ENCODE data around the gene FZD7. TPM values are rescaled to one million over a fixed set of nuclear protein-coding genes. Genes with fewer than 3 reads are reported as not detected.

Gene FZD7
- total and polyA plus RNA-seq, 7 donors = 0.23 to 51.2 (median 37.9) TPM

GRCh38 chr2:201996679-201997314, 36.9 kb upstream of the FZD7 start:
- intact Hi-C loops (cut with DNase I) = no loop called here
- Histone ChIP-seq H3K27me3 (no peaks in the 10 kb centered on the region), H3K4me1 (no peaks in the 10 kb centered on the region), H3K9me3 (no peaks in the 10 kb centered on the region), H3K4me3 (no peak overlapping the region), H3K36me3 (no peaks in the 10 kb centered on the region), H3K27ac (no peak overlapping the region)
- WGBS, 2 donors = 31 to 44% methylated on average over 8 of the region's 8 CpGs
- no peak for DNase-seq
- no peak for TF ChIP-seq CTCF (IDR thresholded peaks at IDR 0.05)
- TF ChIP-seq EP300 (IDR thresholded peaks at IDR 0.05) = no peak
- no peak for TF ChIP-seq POLR2A (IDR thresholded peaks at IDR 0.05)
- TF ChIP-seq POLR2AphosphoS5 (IDR thresholded peaks at IDR 0.05) = no peak

GRCh38 chr2:201999279-201999678, 34.4 kb upstream of the FZD7 start:
- 89 to 90% methylated on average over 7 of the region's 7 CpGs for WGBS, 2 donors
- TF ChIP-seq POLR2AphosphoS5 (IDR thresholded peaks at IDR 0.05) = no peak
- no peak for TF ChIP-seq POLR2A (IDR thresholded peaks at IDR 0.05)
- H3K4me3 ChIP-seq = no peak overlapping the region
- intact Hi-C loops (cut with DNase I) = no loop called here
- H3K27ac ChIP-seq = no peak overlapping the region
- no peaks in the 10 kb centered on the region for H3K36me3 ChIP-seq
- H3K4me1 ChIP-seq = no peaks in the 10 kb centered on the region
- DNase-seq = no peak
- H3K9me3 ChIP-seq = no peaks in the 10 kb centered on the region
- H3K27me3 ChIP-seq = no peaks in the 10 kb centered on the region

- no peak overlapping the region for H3K27ac ChIP-seq
- WGBS, 2 donors = 90% methylated on average over 2 of the region's 2 CpGs
- no peaks in the 10 kb centered on the region for H3K36me3 ChIP-seq
- no peak overlapping the region for H3K4me3 ChIP-seq
- TF ChIP-seq EP300 (IDR thresholded peaks at IDR 0.05) (no peak), POLR2AphosphoS5 (IDR thresholded peaks at IDR 0.05) (no peak), CTCF (IDR thresholded peaks at IDR 0.05) (no peak), POLR2A (IDR thresholded peaks at IDR 0.05) (no peak)
- no peak for DNase-seq
- H3K9me3 ChIP-seq = no peaks in the 10 kb centered on the region
- H3K4me1 ChIP-seq = no peaks in the 10 kb centered on the region
- intact Hi-C loops (cut with DNase I) = no loop called here
- H3K27me3 ChIP-seq = no peaks in the 10 kb centered on the region
Measured at GRCh38 chr2:202001826-202002225, 31.8 kb upstream of the FZD7 start.

GRCh38 chr2:202002381-202002780, 31.3 kb upstream of the FZD7 start:
- no peak for DNase-seq
- 92 to 95% methylated on average over 6 of the region's 6 CpGs for WGBS, 2 donors
- Histone ChIP-seq H3K4me3 (no peak overlapping the region), H3K4me1 (no peaks in the 10 kb centered on the region), H3K27ac (no peak overlapping the region), H3K27me3 (no peaks in the 10 kb centered on the region), H3K9me3 (no peaks in the 10 kb centered on the region), H3K36me3 (no peaks in the 10 kb centered on the region)
- TF ChIP-seq POLR2AphosphoS5 (IDR thresholded peaks at IDR 0.05) = no peak
- intact Hi-C loops (cut with DNase I) = no loop called here

GRCh38 chr2:202005272-202005887, 28.3 kb upstream of the FZD7 start:
- intact Hi-C loops (cut with DNase I) = no loop called here
- WGBS, 2 donors = 73 to 78% methylated on average over 3 of the region's 3 CpGs
- Histone ChIP-seq H3K27me3 (no peaks in the 10 kb centered on the region), H3K9me3 (no peaks in the 10 kb centered on the region), H3K4me3 (no peak overlapping the region), H3K4me1 (peaks cover 0 to 8% (median 2%) of the 10 kb centered on the region in 4 donors), H3K36me3 (no peaks in the 10 kb centered on the region), H3K27ac (no peak overlapping the region)
- no peak for DNase-seq
- TF ChIP-seq EP300 (IDR thresholded peaks at IDR 0.05) = no peak

DNA sequence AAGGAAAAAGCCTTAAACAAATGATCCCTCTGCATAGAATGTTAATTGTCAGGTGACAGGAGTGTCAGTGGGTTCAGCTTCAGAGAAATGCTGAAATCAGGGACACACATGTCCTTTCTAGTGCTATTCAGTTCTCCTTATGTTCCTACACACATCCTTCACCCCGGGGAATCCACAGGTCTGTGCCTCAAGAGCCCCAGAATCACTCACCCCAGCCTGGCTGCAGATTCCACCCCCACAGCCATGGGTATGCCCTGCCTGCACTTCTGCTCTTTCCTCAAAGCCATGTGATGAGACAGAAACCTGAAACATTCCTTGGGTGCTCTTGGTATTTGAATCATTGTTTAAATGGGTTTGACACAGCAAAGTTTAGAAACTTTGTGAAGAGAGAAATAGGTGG, 27.4 kb upstream of the FZD7 start:
- H3K27me3 ChIP-seq = no peaks in the 10 kb centered on the region
- no peak for DNase-seq
- no peak overlapping the region for H3K4me3 ChIP-seq
- TF ChIP-seq CTCF (IDR thresholded peaks at IDR 0.05) = no peak
- no peak for TF ChIP-seq POLR2A (IDR thresholded peaks at IDR 0.05)
- no peak for TF ChIP-seq POLR2AphosphoS5 (IDR thresholded peaks at IDR 0.05)
- TF ChIP-seq EP300 (IDR thresholded peaks at IDR 0.05) = no peak
- H3K27ac ChIP-seq = no peak overlapping the region
- no peaks in the 10 kb centered on the region for H3K9me3 ChIP-seq
- intact Hi-C loops (cut with DNase I) = no loop called here
- no peaks in the 10 kb centered on the region for H3K36me3 ChIP-seq
- WGBS, 2 donors = 79 to 80% methylated on average over 1 of the region's 1 CpG
- H3K4me1 ChIP-seq = peaks cover 0 to 8% (median 2%) of the 10 kb centered on the region in 4 donors
